Thyroid gland (tissue), 4 donors: ENCODE measurements around the gene DCAF8. TPM values are rescaled to one million over a fixed set of nuclear protein-coding genes. Genes with fewer than 3 reads are reported as not detected.
"Not testable (repeated sequence)": the region's sequence is repeated elsewhere in the genome, so short reads cannot be mapped to it uniquely, and the experiment has no call there.

Experiments used
- DNase-seq, 2 donors: peaks; one replicate each; pipeline ENCODE4 v3.0.0-alpha.2; 2019
- H3K27ac ChIP-seq, 3 donors: fragments of 200-600 bp; sonication (generic); 1 replicate in 2 of 3; 2 replicates in 1 of 3; pipeline ENCODE4 v1.5.1; 2016 to 2019; ENCODE audit warnings: mild to moderate bottlenecking in 1 of 3, moderate library complexity in 1 of 3
- H3K27me3 ChIP-seq: fragments of 200-600 bp; sonication (generic); one replicate; pipeline ENCODE4 v1.5.1; 2019
- H3K36me3 ChIP-seq, 2 donors: fragments of 200-600 bp; sonication (generic); one replicate each; pipeline ENCODE4 v1.5.1; 2016 to 2019
- H3K4me1 ChIP-seq, 2 donors: fragments of 200-600 bp; sonication (generic); one replicate each; pipeline ENCODE4 v1.5.1; 2017 to 2019
- H3K4me3 ChIP-seq, 3 donors: fragments of 200-600 bp; sonication (generic); replicated peaks in 1 of 3; 1 replicate in 2 of 3; 2 replicates in 1 of 3; pipeline ENCODE4 v1.5.1; 2016; ENCODE audit warnings: mild to moderate bottlenecking in 1 of 3
- H3K9me3 ChIP-seq: fragments of 200-600 bp; sonication (generic); one replicate; pipeline ENCODE4 v1.5.1; 2017
- CTCF ChIP-seq, 6 experiments: fragments of 200-600 bp in 3 of 6; fragments of 450-650 bp in 3 of 6; sonication (generic) in 3 of 6; IDR thresholded peaks; one replicate each; pipeline ENCODE4 v1.5.1; 2016 to 2019; ENCODE audit warnings: antibody characterized with exemption in 6 of 6, mild to moderate bottlenecking in 2 of 6, inconsistent platforms in 1 of 6, moderate library complexity in 1 of 6
- POLR2A ChIP-seq, 2 donors: fragments of 450-650 bp; IDR thresholded peaks; one replicate each; pipeline ENCODE4 v1.6.1; 2017; ENCODE audit warnings: antibody characterized with exemption in 2 of 2, mild to moderate bottlenecking in 2 of 2, moderate library complexity in 1 of 2
- WGBS, 2 donors: methylation state at CpG; one replicate each; pipeline ENCODE4 v1.1.5; 2017; 5-methylcytosine and 5-hydroxymethylcytosine counted together
- intact Hi-C: fragments of 100-400 bp; cut with DNase I; formaldehyde crosslinking; loops from one replicate; pipeline ENCODE4 v1.15.1; 2023
- total RNA-seq, 4 donors: library from RNA; depleted of rRNA; stranded (reverse); fragments of >200 nt; gene quantifications; one replicate each; pipeline ENCODE4 v1.2.3, GENCODE V29; 2016

DCAF8 gene
- total RNA-seq, 4 donors from 2014 or later: 221 to 239 (median 228) TPM

GRCh38 chr1:160291248-160292220, 29.2 kb upstream of the DCAF8 start:
- Histone ChIP-seq H3K27ac (peak overlapping the region in 1 of 3 donors; percentile 42), H3K9me3 (no peaks in the 10 kb centered on the region), H3K4me3 (no peak overlapping the region), H3K36me3 (peaks cover 72 to 77% of the 10 kb centered on the region in 2 donors), H3K27me3 (no peaks in the 10 kb centered on the region), H3K4me1 (no peaks in the 10 kb centered on the region)
- 37 to 43% methylated on average over 11 of the region's 11 CpGs for WGBS, 2 donors
- intact Hi-C loops: loop anchor here (5.0 kb wide), 1 partner anchor 99 kb away; the partner anchor contains the start of gene CASQ1
- no peak for TF ChIP-seq POLR2A (IDR thresholded peaks at IDR 0.05)
- TF ChIP-seq CTCF (IDR thresholded peaks at IDR 0.05): peak; percentile 49 to 86 (median 84)
- DNase-seq: peak; percentile 79

GRCh38 chr1:160287769-160288168, 25.4 kb upstream of the DCAF8 start:
- peaks cover 11 to 19% of the 10 kb centered on the region in 2 donors for H3K4me1 ChIP-seq
- H3K27ac ChIP-seq, DNase-seq, H3K4me3 ChIP-seq, H3K27me3 ChIP-seq, H3K9me3 ChIP-seq: not testable (repeated sequence)
- intact Hi-C loops: loop anchor here (10.0 kb wide), 1 partner anchor 193 kb away; the partner anchor contains the start of gene IGSF8
- WGBS, 2 donors: 95 to 96% methylated on average over 12 of the region's 12 CpGs
- peaks cover 34 to 42% of the 10 kb centered on the region in 2 donors for H3K36me3 ChIP-seq

GRCh38 chr1:160285506-160285905, 23.2 kb upstream of the DCAF8 start:
- WGBS, 2 donors: 85% methylated on average over 23 of the region's 23 CpGs
- DNase-seq: peak in 1 of 2 donors; percentile 23
- H3K4me1 ChIP-seq: peaks cover 11 to 19% of the 10 kb centered on the region in 2 donors
- no peak for TF ChIP-seq CTCF (IDR thresholded peaks at IDR 0.05)
- TF ChIP-seq POLR2A (IDR thresholded peaks at IDR 0.05): no peak
- H3K4me3 ChIP-seq: no peak overlapping the region
- peaks cover 33 to 44% of the 10 kb centered on the region in 2 donors for H3K36me3 ChIP-seq
- no peaks in the 10 kb centered on the region for H3K9me3 ChIP-seq
- H3K27me3 ChIP-seq: no peaks in the 10 kb centered on the region
- intact Hi-C loops: loop anchor here (10.0 kb wide), 1 partner anchor 191 kb away; the partner anchor contains the start of gene IGSF8
- H3K27ac ChIP-seq: no peak overlapping the region

- TF ChIP-seq CTCF (IDR thresholded peaks at IDR 0.05) (no peak), POLR2A (IDR thresholded peaks at IDR 0.05) (peak in 1 of 2 donors; percentile 91)
- 0 to 1% methylated on average over 23 to 27 of the region's 27 CpGs for WGBS, 2 donors
These were observed 22.5 kb upstream of the DCAF8 start, which contains the start of gene PEX19 for GRCh38 chr1:160284782-160285344. Gene PEX19, minus strand, starts transcription at chr1:160285133. Its CDS starts 9 bp downstream, at chr1:160285124.

GRCh38 chr1:160284220-160284781, 22.0 kb upstream of the DCAF8 start:
- Histone ChIP-seq H3K27ac (peak overlapping the region; percentile 11 to 91 (median 90)), H3K36me3 (peaks cover 33 to 43% of the 10 kb centered on the region in 2 donors), H3K27me3 (no peaks in the 10 kb centered on the region), H3K4me3 (peak overlapping the region; percentile 26 to 96 (median 84)), H3K9me3 (no peaks in the 10 kb centered on the region), H3K4me1 (peaks cover 11 to 19% of the 10 kb centered on the region in 2 donors)
- intact Hi-C loops: loop anchor here (10.0 kb wide), 1 partner anchor 190 kb away; the partner anchor contains the start of gene IGSF8
- DNase-seq: peak; percentile 26 to 47
- TF ChIP-seq CTCF (IDR thresholded peaks at IDR 0.05) (no peak), POLR2A (IDR thresholded peaks at IDR 0.05) (peak in 1 of 2 donors; percentile 27)
- WGBS, 2 donors: 1 to 2% methylated on average over 15 of the region's 15 CpGs

More at GRCh38 chr1:160284782-160285344, 22.5 kb upstream of the DCAF8 start, which contains the start of gene PEX19:
- intact Hi-C loops: loop anchor here (10.0 kb wide), 1 partner anchor 190 kb away; the partner anchor contains the start of gene IGSF8
- Histone ChIP-seq H3K36me3 (peaks cover 33 to 43% of the 10 kb centered on the region in 2 donors), H3K4me1 (peaks cover 11 to 19% of the 10 kb centered on the region in 2 donors), H3K27me3 (no peaks in the 10 kb centered on the region), H3K27ac (peak within 1 kb of the TSS; percentile 11 to 91 (median 90)), H3K9me3 (no peaks in the 10 kb centered on the region), H3K4me3 (peak within 1 kb of the TSS; percentile 26 to 96 (median 84))
- DNase-seq: peak; percentile 94 to 95
